ENCODE measurements around the gene SLC14A1. TPM values are rescaled to one million over a fixed set of nuclear protein-coding genes. Genes with fewer than 3 reads are reported as not detected.

Gene SLC14A1
- total RNA-seq, 4 donors from 2014 or later, result 1.2 to 15.1 (median 8.2) TPM

- DNase-seq (ENCODE audit: low spot score) (no peak), ATAC-seq (ENCODE audit: low FRiP score) (no peak)
- no peak for TF ChIP-seq CTCF (IDR thresholded peaks at IDR 0.05)
Measured at GRCh38 chr18:45788861-45789260, 64.9 kb downstream of the SLC14A1 start.

- DNase-seq (ENCODE audit: low spot score) (no peak), ATAC-seq (ENCODE audit: low FRiP score) (no peak)
- no peak for TF ChIP-seq CTCF (IDR thresholded peaks at IDR 0.05)
Measured at GRCh38 chr18:45792506-45793263, 68.7 kb downstream of the SLC14A1 start.

GRCh38 chr18:45793264-45793965 lies 69.4 kb downstream of the SLC14A1 start:
- no peak for TF ChIP-seq CTCF (IDR thresholded peaks at IDR 0.05)
- DNase-seq (ENCODE audit: low spot score) (no peak), ATAC-seq (ENCODE audit: low FRiP score) (peak; percentile 70)

DNA sequence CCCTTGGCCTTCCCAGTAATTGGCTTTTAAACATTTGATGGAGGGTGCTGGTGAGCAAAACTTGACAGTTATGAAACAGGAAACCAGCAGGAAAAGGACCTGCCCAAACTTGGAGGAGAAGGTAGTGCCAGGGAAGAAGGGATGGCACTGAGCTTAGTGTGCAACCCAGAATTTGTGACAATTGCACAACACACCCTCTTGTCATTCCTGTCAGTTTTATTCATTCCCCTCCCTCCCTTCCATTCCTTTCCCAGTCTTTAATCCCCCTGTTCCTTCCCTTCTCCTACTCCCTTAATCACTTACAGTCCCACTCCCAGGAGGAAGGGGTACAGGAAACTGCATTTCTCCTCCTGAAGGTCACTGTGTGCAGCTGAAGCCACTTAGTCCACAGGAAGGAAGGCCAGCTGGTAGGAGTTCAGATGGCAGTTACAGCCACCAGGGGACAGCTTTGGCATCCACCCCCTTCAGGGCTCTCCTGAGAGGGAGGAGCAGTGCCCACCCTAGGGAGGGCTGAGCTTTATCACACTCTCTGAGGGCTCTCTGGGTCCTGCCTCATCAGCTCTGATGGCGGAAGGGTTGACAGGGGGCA lies 77.5 kb downstream of the SLC14A1 start:
- no peak for DNase-seq (ENCODE audit: low spot score)
- no peak for ATAC-seq (ENCODE audit: low FRiP score)
- TF ChIP-seq CTCF (IDR thresholded peaks at IDR 0.05), result no peak

Small RNAs within 50 kb of the gene (small RNA-seq; reads per million reads assigned to genes)
- not detected for gene AC087685.1

Other genes with a start within 250 kb of the SLC14A1 start
- 1 to 10 TPM in 1 of 4 donors, under 1 TPM in 2, not detected in 1; 0.44 to 2.1 (median 0.48) TPM for gene SLC14A2, start 108.7 kb upstream of the SLC14A1 start, total RNA-seq
- gene SIGLEC15, start 101.5 kb downstream of the SLC14A1 start, total RNA-seq, result 1 to 10 TPM in 1 of 4 donors, under 1 TPM in 2, not detected in 1; 0.25 to 2.5 (median 0.46) TPM
- gene EPG5, start 243.1 kb downstream of the SLC14A1 start, total RNA-seq, result 10 to 100 TPM; 24.9 to 43.7 (median 26.2) TPM